Thymus (tissue), 11 donors: ENCODE results near the gene ADAMTS17. TPM values are rescaled to one million over a fixed set of nuclear protein-coding genes. Genes with fewer than 3 reads are reported as not detected.

Experiments used
- DNase-seq, 9 donors: peaks; one replicate each; pipeline ENCODE4 v3.0.0-alpha.2; 2013; ENCODE audit warnings: low spot score in 9 of 9, low read depth in 6 of 9, missing footprints in 1 of 9
- H3K27ac ChIP-seq, 2 donors: one replicate each; pipeline ENCODE4 v1.5.1; 2013; ENCODE audit warnings: control low read depth in 1 of 2, low read depth in 1 of 2, low read length in 1 of 2, mild to moderate bottlenecking in 1 of 2, moderate library complexity in 1 of 2
- H3K27me3 ChIP-seq, 2 donors: one replicate each; pipeline ENCODE4 v1.5.1; 2013; ENCODE audit warnings: low read length in 1 of 2; ENCODE audit not compliant: control insufficient read depth in 2 of 2, insufficient read depth in 1 of 2
- H3K36me3 ChIP-seq, 2 donors: one replicate each; pipeline ENCODE4 v1.5.1; 2013; ENCODE audit warnings: low read length in 1 of 2, mild to moderate bottlenecking in 1 of 2, moderate library complexity in 1 of 2; ENCODE audit not compliant: control insufficient read depth in 2 of 2, insufficient read depth in 2 of 2
- H3K4me1 ChIP-seq, 2 donors: one replicate each; pipeline ENCODE4 v1.5.1; 2013; ENCODE audit warnings: low read length in 2 of 2; ENCODE audit not compliant: control insufficient read depth in 2 of 2, insufficient read depth in 2 of 2
- H3K4me3 ChIP-seq, 2 donors: one replicate each; pipeline ENCODE4 v1.5.1; 2013; ENCODE audit warnings: low read length in 2 of 2, control low read depth in 1 of 2, mild to moderate bottlenecking in 1 of 2
- H3K9me3 ChIP-seq, 2 donors: one replicate each; pipeline ENCODE4 v1.5.1; 2013; ENCODE audit warnings: low read length in 1 of 2, mild to moderate bottlenecking in 1 of 2; ENCODE audit not compliant: control insufficient read depth in 2 of 2, insufficient read depth in 1 of 2
- WGBS: extraction: QIAGEN DNeasy Blood & Tissue Kit; methylation state at CpG from one replicate; pipeline ENCODE4 v1.1.7; 2013; 5-methylcytosine and 5-hydroxymethylcytosine counted together
- polyA plus RNA-seq: library from polyadenylated mRNA; stranded (reverse); fragments of 200-250 nt; gene quantifications from one replicate; pipeline ENCODE4 v1.2.3, GENCODE V29; 2013
- total RNA-seq: library from RNA; stranded (reverse); fragments of 120-200 nt; gene quantifications from one replicate; pipeline ENCODE4 v1.2.4, GENCODE V29; 2013
- donor health status: healthy.

ADAMTS17 gene
- total and polyA plus RNA-seq, 2 donors, result 5.6 to 10.4 TPM

DNA sequence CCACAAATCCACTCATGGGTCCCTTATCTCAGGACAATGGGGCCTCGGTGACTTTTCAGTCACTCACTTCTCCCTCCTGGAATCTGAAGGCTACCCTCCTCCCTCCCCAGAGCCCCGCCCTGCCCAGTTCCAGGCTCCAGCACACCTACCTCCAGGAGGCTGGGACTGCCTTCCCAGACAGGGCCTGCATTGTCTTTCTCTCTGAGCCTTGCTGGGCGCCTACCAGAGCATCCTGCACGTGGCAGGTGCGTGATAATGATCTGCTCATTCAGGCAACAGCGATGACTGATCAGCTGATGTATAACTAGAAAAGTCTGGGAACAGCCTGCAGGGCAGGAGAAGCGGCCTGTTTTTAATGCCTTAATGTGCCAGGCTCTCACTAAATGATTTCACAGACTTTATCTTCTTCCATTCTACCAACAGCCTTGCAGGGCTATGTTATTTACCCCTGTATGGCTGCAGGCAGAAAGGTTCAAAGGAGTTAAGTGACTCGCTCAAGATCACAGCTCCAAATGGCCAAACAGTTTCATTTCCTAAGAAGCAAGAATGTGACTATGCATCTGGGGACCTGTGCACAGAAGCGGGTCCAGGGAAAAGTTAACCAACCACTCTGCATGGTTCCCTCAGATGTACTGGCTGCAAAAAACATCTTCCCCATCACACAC is 6.3 kb downstream of the ADAMTS17 start:
- WGBS, result 65% methylated on average over 9 of the region's 9 CpGs
- DNase-seq, result no peak
- Histone ChIP-seq H3K27ac (peak overlapping the region; percentile 2 to 15), H3K4me1 (peaks cover 25 to 29% of the 10 kb centered on the region in 2 donors), H3K9me3 (no peaks in the 10 kb centered on the region), H3K27me3 (peaks cover 11 to 26% of the 10 kb centered on the region in 2 donors), H3K4me3 (peak overlapping the region in 1 of 2 donors; percentile 25), H3K36me3 (no peaks in the 10 kb centered on the region)

GRCh38 chr15:100334905-100335304 is 6.9 kb downstream of the ADAMTS17 start:
- Histone ChIP-seq H3K4me1 (peaks cover 30 to 35% of the 10 kb centered on the region in 2 donors), H3K27me3 (peaks cover 6 to 20% of the 10 kb centered on the region in 2 donors), H3K27ac (peak overlapping the region in 1 of 2 donors; percentile 15), H3K36me3 (no peaks in the 10 kb centered on the region), H3K4me3 (peak overlapping the region in 1 of 2 donors; percentile 8), H3K9me3 (no peaks in the 10 kb centered on the region)
- 75% methylated on average over 11 of the region's 11 CpGs for WGBS
- no peak for DNase-seq

DNA sequence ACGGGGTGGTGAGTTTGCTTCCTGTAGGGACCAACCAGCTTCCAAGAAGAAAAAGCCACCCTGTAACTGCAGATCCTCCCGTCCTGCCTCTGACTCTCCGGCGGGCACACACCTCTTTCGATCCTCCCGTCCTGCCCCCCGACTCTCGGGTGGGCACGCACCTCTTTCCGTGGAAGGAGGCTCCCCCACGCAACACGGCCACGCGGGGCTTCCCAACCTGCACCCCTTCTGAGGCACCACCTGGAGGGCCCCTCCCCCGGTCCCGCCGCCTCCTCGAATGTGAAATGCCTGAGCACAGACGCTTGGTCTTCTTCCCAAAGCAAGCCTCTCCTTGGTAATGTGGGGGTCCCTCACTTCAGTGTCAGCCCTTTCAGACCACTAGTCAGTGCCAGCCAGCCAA is 7.3 kb downstream of the ADAMTS17 start:
- no peak overlapping the region for H3K27ac ChIP-seq
- no peaks in the 10 kb centered on the region for H3K36me3 ChIP-seq
- WGBS, result 84% methylated on average over 19 of the region's 19 CpGs
- no peak for DNase-seq
- H3K4me1 ChIP-seq, result peaks cover 34 to 36% of the 10 kb centered on the region in 2 donors
- H3K9me3 ChIP-seq, result no peaks in the 10 kb centered on the region
- peak overlapping the region in 1 of 2 donors; percentile 8 for H3K4me3 ChIP-seq
- peaks cover 1 to 17% of the 10 kb centered on the region in 2 donors for H3K27me3 ChIP-seq

DNA sequence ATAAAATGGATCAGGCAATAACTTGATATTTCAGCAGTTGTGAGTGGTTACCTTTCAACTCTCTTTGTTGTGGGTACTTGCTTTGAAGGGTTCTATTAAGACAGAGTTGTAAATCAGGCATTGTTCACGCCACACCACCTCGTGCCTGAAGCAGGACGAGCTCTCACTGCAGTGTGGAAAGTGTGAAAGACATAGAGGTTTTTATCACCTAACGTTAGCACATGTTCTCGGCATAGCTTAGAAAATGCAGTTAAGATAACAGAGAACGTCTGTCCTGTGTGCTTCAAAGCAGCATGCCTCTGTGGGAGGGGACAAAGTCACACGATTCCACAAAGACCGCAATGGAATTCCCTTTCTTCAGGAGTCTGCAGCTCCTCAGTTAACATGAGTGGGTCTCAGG is 7.8 kb downstream of the ADAMTS17 start:
- Histone ChIP-seq H3K4me1 (peaks cover 36 to 38% of the 10 kb centered on the region in 2 donors), H3K4me3 (peak overlapping the region in 1 of 2 donors; percentile 7), H3K36me3 (no peaks in the 10 kb centered on the region), H3K27ac (no peak overlapping the region), H3K9me3 (no peaks in the 10 kb centered on the region), H3K27me3 (peaks cover 0 to 14% of the 10 kb centered on the region in 2 donors)
- DNase-seq, result no peak
- WGBS, result 16% methylated on average over 8 of the region's 8 CpGs

- no peak for DNase-seq
- H3K4me1 ChIP-seq, result peaks cover 40% of the 10 kb centered on the region in 2 donors
- WGBS, result 88% methylated on average over 7 of the region's 7 CpGs
Measured at GRCh38 chr15:100333236-100333635, 8.5 kb downstream of the ADAMTS17 start.

DNA sequence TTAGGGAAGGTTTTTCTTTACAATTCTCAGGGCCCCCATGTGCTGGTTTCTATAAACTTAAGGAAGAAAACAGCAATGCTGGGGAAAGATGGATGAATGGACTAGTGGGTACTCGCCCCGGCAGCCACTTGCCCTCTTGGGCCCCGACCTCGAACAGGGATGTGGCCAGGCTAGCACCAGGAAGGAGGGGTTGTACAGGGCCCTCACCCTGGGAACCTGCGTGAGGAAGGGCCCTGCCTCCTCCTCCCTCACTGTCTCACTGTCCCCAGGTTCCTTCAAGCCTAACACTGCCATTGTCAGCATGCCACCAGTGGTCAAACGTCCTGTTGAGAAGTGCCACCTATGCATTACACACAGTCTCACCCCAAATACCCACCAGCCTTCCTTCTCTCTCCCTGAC is 9.1 kb downstream of the ADAMTS17 start:
- 71% methylated on average over 6 of the region's 6 CpGs for WGBS
- no peaks in the 10 kb centered on the region for H3K9me3 ChIP-seq
- H3K36me3 ChIP-seq, result no peaks in the 10 kb centered on the region
- H3K27me3 ChIP-seq, result peaks cover 0 to 10% of the 10 kb centered on the region in 2 donors
- DNase-seq, result no peak
- peaks cover 40% of the 10 kb centered on the region in 2 donors for H3K4me1 ChIP-seq
- no peak overlapping the region for H3K27ac ChIP-seq
- H3K4me3 ChIP-seq, result no peak overlapping the region

More at GRCh38 chr15:100333236-100333635, 8.5 kb downstream of the ADAMTS17 start:
- Histone ChIP-seq H3K27me3 (peaks cover 0 to 10% of the 10 kb centered on the region in 2 donors), H3K36me3 (no peaks in the 10 kb centered on the region), H3K9me3 (no peaks in the 10 kb centered on the region), H3K27ac (no peak overlapping the region), H3K4me3 (no peak overlapping the region)

DNA sequence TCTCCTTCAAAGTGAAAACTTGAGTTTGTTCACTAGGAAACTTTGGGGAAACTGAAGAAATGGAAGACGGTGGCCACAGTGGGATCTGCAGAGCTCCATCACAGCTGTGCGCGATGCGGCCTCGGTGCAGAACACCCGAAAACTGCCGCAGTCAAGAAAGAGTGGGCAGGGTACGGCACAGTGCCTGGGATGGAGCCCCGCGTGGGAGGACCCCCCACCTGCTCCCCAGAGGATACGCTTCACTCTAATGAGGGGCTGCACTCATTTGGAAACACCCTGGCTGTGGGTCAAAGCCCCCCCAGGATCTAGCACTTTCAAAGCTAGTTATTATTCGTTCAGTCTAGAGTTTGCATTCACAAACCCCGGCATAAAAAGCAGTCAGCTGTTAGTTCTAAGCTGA is 9.5 kb downstream of the ADAMTS17 start:
- H3K27me3 ChIP-seq, result peaks cover 0 to 6% of the 10 kb centered on the region in 2 donors
- no peak overlapping the region for H3K27ac ChIP-seq
- WGBS, result 85% methylated on average over 13 of the region's 13 CpGs
- no peaks in the 10 kb centered on the region for H3K36me3 ChIP-seq
- no peak for DNase-seq
- H3K4me3 ChIP-seq, result no peak overlapping the region
- H3K9me3 ChIP-seq, result no peaks in the 10 kb centered on the region
- H3K4me1 ChIP-seq, result peaks cover 40% of the 10 kb centered on the region in 2 donors

GRCh38 chr15:100330629-100331215 is 11.1 kb downstream of the ADAMTS17 start:
- Histone ChIP-seq H3K27me3 (peaks cover 0 to 3% of the 10 kb centered on the region in 2 donors), H3K4me3 (peak overlapping the region in 1 of 2 donors; percentile 25), H3K9me3 (no peaks in the 10 kb centered on the region), H3K4me1 (peaks cover 38 to 40% of the 10 kb centered on the region in 2 donors), H3K27ac (peak overlapping the region; percentile 32 to 73), H3K36me3 (no peaks in the 10 kb centered on the region)
- peak in 4 of 9 donors; percentile 34 to 78 (median 44) for DNase-seq
- WGBS, result 48% methylated on average over 12 of the region's 12 CpGs

GRCh38 chr15:100330221-100330620 is 11.6 kb downstream of the ADAMTS17 start:
- Histone ChIP-seq H3K4me3 (peak overlapping the region in 1 of 2 donors; percentile 25), H3K4me1 (peaks cover 35 to 38% of the 10 kb centered on the region in 2 donors), H3K27ac (peak overlapping the region; percentile 24 to 73), H3K36me3 (no peaks in the 10 kb centered on the region), H3K27me3 (peaks cover 0 to 3% of the 10 kb centered on the region in 2 donors), H3K9me3 (no peaks in the 10 kb centered on the region)
- no peak for DNase-seq
- WGBS, result 50% methylated on average over 10 of the region's 10 CpGs
